Pancreas (tissue), 10 donors: ENCODE results near the gene NR0B2. TPM values are rescaled to one million over a fixed set of nuclear protein-coding genes. Genes with fewer than 3 reads are reported as not detected.
"Not testable (repeated sequence)": the region's sequence is repeated elsewhere in the genome, so short reads cannot be mapped to it uniquely, and the experiment has no call there.

ENCODE experiments used
- ATAC-seq, 4 donors: fragments of 200-7000 bp; cut with Tn5 transposase; one replicate each; pipeline versions ENCODE4 v1.8.0 to v1.9.1; 2020; ENCODE audit warnings: mild to moderate bottlenecking in 4 of 4, moderate library complexity in 4 of 4
- DNase-seq, 6 donors: peaks; one replicate each; pipeline ENCODE4 v3.0.0-alpha.2; 2020
- FAIRE-seq: peaks from 2 replicates; lab custom pipeline; 2012; peaks lifted over from hg19 to GRCh38; lab: Jason Lieb, UNC
- H3K27ac ChIP-seq, 4 donors: fragments of 200-600 bp; sonication (generic); 1 replicate in 3 of 4; 2 replicates in 1 of 4; pipeline versions ENCODE4 v1.5.0 to v1.8.0; 2020
- H3K27me3 ChIP-seq, 4 donors: fragments of 200-600 bp; one replicate each; pipeline ENCODE4 v1.8.0; 2021
- H3K36me3 ChIP-seq, 3 donors: fragments of 200-600 bp; sonication (generic) in 1 of 3; one replicate each; pipeline versions ENCODE4 v1.5.0 to v1.8.0; 2020 to 2021
- H3K4me1 ChIP-seq, 3 donors: fragments of 200-600 bp; one replicate each; pipeline ENCODE4 v1.8.0; 2021
- H3K4me3 ChIP-seq, 4 donors: fragments of 200-600 bp; sonication (generic) in 2 of 4; one replicate each; pipeline versions ENCODE4 v1.5.0 to v1.8.0; 2020 to 2021
- H3K9me3 ChIP-seq, 4 donors: fragments of 200-600 bp; one replicate each; pipeline ENCODE4 v1.8.0; 2021
- WGBS, 2 donors: extraction: QIAGEN DNeasy Blood & Tissue Kit; methylation state at CpG; one replicate each; pipeline ENCODE4 v1.1.7; 2013; 5-methylcytosine and 5-hydroxymethylcytosine counted together
- intact Hi-C, 3 donors: fragments of 100-400 bp; cut with DNase I; formaldehyde crosslinking; loops; one replicate each; pipeline versions ENCODE4 v1.11.1 to v1.14.2; 2022
- polyA plus RNA-seq, 2 donors: library from polyadenylated mRNA; stranded (reverse); fragments of 200-250 nt; gene quantifications; one replicate each; pipeline ENCODE4 v1.2.3, GENCODE V29; 2013
- total RNA-seq, 6 donors: library from RNA; stranded (reverse); fragmentation: NEBNext Ultra II Directional in 4 of 6; extraction: Animal tissue kit (Norgen Biotek cat#: 25700) in 4 of 6; gene quantifications; one replicate each; pipeline versions ENCODE4 v1.2.1 to v1.2.4, GENCODE V29; 2021 to 2023
- TF ChIP-seq, protein P1 (sequence below), 4 donors: fragments of 200-600 bp; sonication (generic) in 3 of 4; IDR thresholded peaks; one replicate each; pipeline versions ENCODE4 v1.5.0 to v1.8.0; 2021; ENCODE audit warnings: antibody characterized with exemption in 4 of 4
- donor health status: healthy with polysubstance abuse.
- donor health status: DM: no; HTN: no; CAD: no; lungs with moderate emphysema.
- donor health status: DM: no; HTN: no; CAD: no.
- donor health status: control.
- donor health status: control.
- donor health status: Bipolar disorder and iron deficiency.
- donor health status: DM: yes; HTN: yes; CAD: no.
- donor health status: DM: no; HTN: no; CAD: no.
- donor health status: DM: no; HTN: no; CAD: no.
- donor health status: DM: yes; HTN: yes; CAD: no.

The NR0B2 gene
- total and polyA plus RNA-seq, 8 donors: 7.5 to 37.5 (median 15.5) TPM

DNA sequence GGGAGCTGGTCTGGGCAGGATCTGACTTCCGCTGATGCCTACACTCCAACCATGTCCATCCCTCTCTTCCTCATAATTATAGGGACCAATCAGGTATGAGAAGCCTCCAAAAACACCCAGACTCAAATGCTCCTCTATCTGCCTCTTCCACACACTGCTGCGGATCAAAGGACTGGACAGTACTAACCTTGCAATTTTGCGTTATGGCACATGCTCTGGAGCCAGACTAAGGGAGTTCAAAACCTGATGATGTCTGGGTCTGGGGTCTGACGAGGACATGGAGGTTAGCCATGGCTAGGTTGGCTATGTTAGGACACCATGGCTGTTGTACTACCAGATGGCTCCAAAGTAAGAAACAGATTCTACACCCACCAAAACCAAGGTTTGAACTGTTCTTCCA lies 34.0 kb downstream of the NR0B2 start:
- no peak for ATAC-seq
- Histone ChIP-seq H3K27me3 (no peaks in the 10 kb centered on the region), H3K9me3 (no peaks in the 10 kb centered on the region), H3K4me1 (no peaks in the 10 kb centered on the region), H3K4me3 (no peak overlapping the region), H3K27ac (no peak overlapping the region), H3K36me3 (peaks cover 8 to 42% (median 41%) of the 10 kb centered on the region in 3 donors)
- FAIRE-seq: no peak
- WGBS, 2 donors: 95 to 97% methylated on average over 4 of the region's 4 CpGs
- TF ChIP-seq, protein P1, sequence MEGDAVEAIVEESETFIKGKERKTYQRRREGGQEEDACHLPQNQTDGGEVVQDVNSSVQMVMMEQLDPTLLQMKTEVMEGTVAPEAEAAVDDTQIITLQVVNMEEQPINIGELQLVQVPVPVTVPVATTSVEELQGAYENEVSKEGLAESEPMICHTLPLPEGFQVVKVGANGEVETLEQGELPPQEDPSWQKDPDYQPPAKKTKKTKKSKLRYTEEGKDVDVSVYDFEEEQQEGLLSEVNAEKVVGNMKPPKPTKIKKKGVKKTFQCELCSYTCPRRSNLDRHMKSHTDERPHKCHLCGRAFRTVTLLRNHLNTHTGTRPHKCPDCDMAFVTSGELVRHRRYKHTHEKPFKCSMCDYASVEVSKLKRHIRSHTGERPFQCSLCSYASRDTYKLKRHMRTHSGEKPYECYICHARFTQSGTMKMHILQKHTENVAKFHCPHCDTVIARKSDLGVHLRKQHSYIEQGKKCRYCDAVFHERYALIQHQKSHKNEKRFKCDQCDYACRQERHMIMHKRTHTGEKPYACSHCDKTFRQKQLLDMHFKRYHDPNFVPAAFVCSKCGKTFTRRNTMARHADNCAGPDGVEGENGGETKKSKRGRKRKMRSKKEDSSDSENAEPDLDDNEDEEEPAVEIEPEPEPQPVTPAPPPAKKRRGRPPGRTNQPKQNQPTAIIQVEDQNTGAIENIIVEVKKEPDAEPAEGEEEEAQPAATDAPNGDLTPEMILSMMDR (IDR thresholded peaks at IDR 0.05): no peak
- intact Hi-C loops: loop anchor here in 1 of 3 donors (5.0 kb wide), 1 partner anchor 277 kb away; no protein-coding TSS in a partner anchor
- DNase-seq: no peak

DNA sequence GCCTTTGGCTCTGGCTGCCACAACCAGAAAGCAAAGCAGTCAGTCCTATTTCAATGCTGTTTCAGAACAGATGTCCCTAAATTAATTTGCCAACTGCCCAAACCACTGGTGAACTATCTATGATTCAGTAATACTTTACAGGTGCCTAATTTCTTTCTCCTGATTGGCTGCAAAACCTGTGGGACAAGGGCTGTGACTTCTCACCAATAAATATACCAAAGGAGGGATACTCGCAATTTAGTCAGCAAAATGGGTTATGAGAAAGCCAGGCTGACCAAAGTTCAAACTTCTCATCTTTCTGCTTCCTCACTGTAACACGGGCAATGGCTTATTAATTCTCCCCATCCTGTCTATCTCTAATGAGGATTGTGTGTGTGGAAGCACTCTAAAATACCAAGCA lies 36.4 kb downstream of the NR0B2 start:
- no peaks in the 10 kb centered on the region for H3K4me1 ChIP-seq

DNA sequence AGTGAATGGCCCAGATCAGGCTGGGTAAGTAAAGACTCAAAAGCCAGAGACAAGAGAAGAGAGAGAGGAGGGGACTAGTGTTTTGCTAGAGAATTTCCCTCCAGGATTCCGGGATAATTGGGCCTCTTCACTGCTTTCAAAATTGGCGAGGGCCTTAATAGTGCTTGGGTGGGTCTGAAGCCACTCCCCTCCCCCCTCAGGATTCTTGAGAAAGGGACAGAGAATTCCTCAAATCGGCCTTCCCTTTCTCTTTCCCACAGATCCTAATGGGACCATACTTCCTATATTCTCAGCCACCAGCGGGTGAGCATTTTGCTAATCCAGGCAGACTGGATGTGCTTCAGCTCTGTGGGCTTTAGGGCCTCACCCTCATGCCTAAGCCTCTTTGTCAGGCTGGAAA lies 38.9 kb downstream of the NR0B2 start:
- Histone ChIP-seq H3K4me3 (no peak overlapping the region), H3K27me3 (no peaks in the 10 kb centered on the region), H3K36me3 (peaks cover 0 to 5% (median 5%) of the 10 kb centered on the region in 3 donors), H3K4me1 (no peaks in the 10 kb centered on the region), H3K27ac (no peak overlapping the region), H3K9me3 (no peaks in the 10 kb centered on the region)
- TF ChIP-seq, protein P1 (IDR thresholded peaks at IDR 0.05): no peak
- ATAC-seq (no peak), FAIRE-seq (no peak), DNase-seq (no peak)
- intact Hi-C loops: no loop called here
- 63 to 78% methylated on average over 4 of the region's 4 CpGs for WGBS, 2 donors

More for the DNA sequence above, 36.4 kb downstream of the NR0B2 start:
- WGBS, 2 donors: 72% methylated on average over 2 of the region's 2 CpGs
- Histone ChIP-seq H3K27me3 (no peaks in the 10 kb centered on the region), H3K36me3 (peaks cover 0 to 22% (median 17%) of the 10 kb centered on the region in 3 donors), H3K27ac (no peak overlapping the region), H3K4me3 (no peak overlapping the region), H3K9me3 (no peaks in the 10 kb centered on the region)
- FAIRE-seq (no peak), ATAC-seq (no peak), DNase-seq (no peak)
- intact Hi-C loops: no loop called here
- TF ChIP-seq, protein P1 (IDR thresholded peaks at IDR 0.05): no peak

DNA sequence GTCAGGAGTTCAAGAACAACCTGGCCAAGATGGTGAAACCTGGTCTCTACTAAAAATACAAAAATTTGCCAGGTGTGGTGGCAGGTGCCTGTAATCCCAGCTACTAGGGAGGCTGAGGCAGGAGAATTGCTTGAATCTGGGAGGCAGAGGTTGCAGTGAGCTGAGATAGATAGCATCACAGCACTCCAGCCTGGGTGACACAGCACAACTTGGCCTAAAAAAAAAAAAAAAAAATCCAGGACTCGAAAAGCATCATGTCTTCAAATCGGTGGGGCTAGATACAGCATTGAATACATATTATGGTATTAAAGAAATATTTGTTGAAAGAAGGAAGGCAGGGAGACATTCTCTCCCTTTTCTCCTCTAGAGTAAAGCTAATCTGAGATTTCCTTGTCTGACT lies 40.7 kb downstream of the NR0B2 start:
- H3K36me3 ChIP-seq, H3K9me3 ChIP-seq, H3K4me1 ChIP-seq, DNase-seq, H3K4me3 ChIP-seq, intact Hi-C loops, ATAC-seq, H3K27ac ChIP-seq, FAIRE-seq, H3K27me3 ChIP-seq: not testable (repeated sequence)
- 69% methylated on average over 2 of the region's 2 CpGs for WGBS, 2 donors

DNA sequence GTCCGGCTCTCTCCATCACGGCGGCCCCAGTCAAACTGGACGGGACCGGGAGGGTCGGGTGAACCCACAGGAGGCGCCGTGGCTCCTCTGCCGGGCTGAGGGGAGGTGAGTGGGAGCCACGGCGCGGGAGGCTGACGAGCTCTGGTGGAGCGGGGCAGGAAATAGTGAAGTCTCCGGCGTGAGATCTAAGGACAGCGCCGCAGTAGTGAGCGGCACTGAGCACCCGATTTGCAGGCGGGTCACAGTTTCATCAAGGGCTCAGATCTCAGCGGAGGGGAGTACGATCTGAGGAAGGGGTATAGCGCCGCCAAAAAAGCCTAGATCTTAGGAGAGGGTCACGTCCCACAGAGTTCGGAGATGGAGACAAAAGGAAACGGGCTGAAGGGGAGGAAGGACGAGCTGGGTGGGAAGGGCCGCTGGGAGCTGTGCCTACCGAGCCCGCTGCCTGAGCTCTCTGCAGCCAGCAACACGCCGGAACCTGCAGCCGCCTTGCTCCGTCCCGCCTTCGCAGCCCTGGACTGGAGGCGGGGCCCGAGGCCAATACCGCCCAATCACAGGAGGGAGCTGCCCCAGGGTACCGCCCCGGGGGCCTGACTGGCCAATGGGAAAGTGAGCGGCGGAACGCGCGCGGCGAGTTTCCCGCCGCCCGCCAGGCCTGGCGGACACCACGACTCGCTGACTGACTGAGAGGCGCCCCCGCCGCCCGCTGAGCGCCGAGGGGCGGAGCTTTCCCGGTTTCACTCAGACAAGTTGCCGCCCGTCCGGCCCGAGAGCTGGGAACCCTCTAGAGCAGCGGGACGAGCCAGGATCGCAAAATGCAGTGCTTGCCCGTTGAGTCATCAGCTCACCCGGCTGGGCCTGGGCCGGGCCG lies 48.9 kb downstream of the NR0B2 start:
- ATAC-seq: peak; percentile 93 to 97 (median 96)
- WGBS, 2 donors: 0 to 1% methylated on average over 59 to 75 of the region's 75 CpGs
- no peaks in the 10 kb centered on the region for H3K27me3 ChIP-seq
- TF ChIP-seq, protein P1 (IDR thresholded peaks at IDR 0.05): no peak
- peak overlapping the region; percentile 81 to 100 (median 94) for H3K27ac ChIP-seq
- intact Hi-C loops: no loop called here
- no peaks in the 10 kb centered on the region for H3K9me3 ChIP-seq
- no peaks in the 10 kb centered on the region for H3K36me3 ChIP-seq
- no peaks in the 10 kb centered on the region for H3K4me1 ChIP-seq
- H3K4me3 ChIP-seq: peak overlapping the region; percentile 40 to 66 (median 50)
- FAIRE-seq: peak; percentile 90
- DNase-seq: peak; percentile 95 to 99 (median 98)
